ENCODE results near the gene RNU1-1.
"Not testable (repeated sequence)": the region's sequence is repeated elsewhere in the genome, so short reads cannot be mapped to it uniquely, and the experiment has no call there.

DNA sequence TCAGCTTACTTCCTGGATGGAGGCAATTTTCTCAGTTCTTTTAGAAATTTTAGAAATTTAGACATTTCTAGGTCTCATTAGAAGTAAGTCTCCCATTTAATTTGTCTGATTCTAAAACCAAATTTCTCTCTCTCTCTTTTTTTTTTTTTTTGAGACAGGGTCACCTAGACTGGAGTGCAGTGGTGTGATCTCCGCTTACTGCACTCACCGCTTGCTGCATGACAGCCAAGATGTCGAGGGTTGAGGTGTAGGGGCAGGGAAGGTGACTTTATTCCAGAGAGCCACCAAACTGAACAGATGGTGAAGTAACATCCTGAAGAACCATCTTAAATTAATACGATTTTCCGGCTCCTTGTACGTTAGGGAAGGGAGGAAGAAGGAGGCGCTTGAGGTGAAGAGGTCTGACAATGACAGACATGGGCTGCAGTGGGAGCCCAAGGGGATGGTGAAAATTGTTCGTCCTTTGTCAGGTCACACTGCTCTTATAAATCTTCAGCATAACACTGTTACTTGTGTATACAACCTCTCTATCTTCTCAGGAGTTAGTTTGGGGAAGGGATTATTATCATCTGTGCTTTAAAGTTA, 5.1 kb downstream of the RNU1-1 start:
- not testable (repeated sequence) for TF ChIP-seq POLR2A, CTCF, EP300, POLR2AphosphoS5 (IDR thresholded peaks at IDR 0.05)

All from stomach (tissue), 4 donors.